GM12878 (cell line): Measurements from ENCODE around the gene CACNA1S. TPM values are rescaled to one million over a fixed set of nuclear protein-coding genes. Genes with fewer than 3 reads are reported as not detected.

Experiments used
- ATAC-seq: fragments of 200-7000 bp; cut with Tn5 transposase; 3 replicates; pipeline ENCODE4 v1.9.1; 2020; ENCODE audit warnings: mild to moderate bottlenecking, moderate library complexity
- BruUV-seq: library from RNA; stranded (reverse); fragments of 400-500 nt; replicated peaks from 2 replicates; lab custom pipeline; 2021; lab: Mats Ljungman, UMichigan
- CTCF ChIA-PET: fragments of 300-600 bp; sonication (Branson Sonifier 250); formaldehyde crosslinking; extraction: SDS; loops from one replicate; lab custom pipeline; 2021; ENCODE audit warnings: inconsistent platforms; lab: Yijun Ruan, JAX
- POLR2A ChIA-PET: fragments of 350-600 bp; formaldehyde crosslinking; extraction: SDS; loops from one replicate; lab custom pipeline; 2021; ENCODE audit warnings: inconsistent platforms; lab: Charles Lee
- RAD21 ChIA-PET: fragments of 300-600 bp; sonication (Branson Sonifier 250); formaldehyde crosslinking; loops from one replicate; lab custom pipeline; 2023; ENCODE audit warnings: antibody characterized with exemption; ENCODE audit not compliant: unreplicated experiment; lab: Charles Lee
- SMC1A ChIA-PET: fragments of 300-600 bp; sonication (Branson Sonifier 250); formaldehyde crosslinking; loops from one replicate; lab custom pipeline; 2023; ENCODE audit not compliant: unreplicated experiment, uncharacterized antibody; lab: Charles Lee
- DNase-seq: peaks from one replicate; pipeline ENCODE4 v3.0.0-alpha.2; 2011; ENCODE audit warnings: low read depth, low spot score
- FAIRE-seq: peaks from 3 replicates; lab custom pipeline; 2011; peaks lifted over from hg19 to GRCh38; lab: Jason Lieb, UNC
- H2AFZ ChIP-seq: 2 replicates; pipeline ENCODE4 v1.6.0; 2011; ENCODE audit warnings: low read depth, low read length, control low read depth; ENCODE audit not compliant: control insufficient read depth
- H3K27ac ChIP-seq: 2 replicates; pipeline ENCODE4 v1.5.1; 2011; ENCODE audit warnings: control low read depth; ENCODE audit not compliant: control insufficient read depth, insufficient read depth
- H3K27me3 ChIP-seq, 2 experiments: replicated peaks in 1 of 2; 2 replicates each; pipeline versions ENCODE4 v1.6.0 to v1.6.1; 2011; ENCODE audit warnings: low read length in 1 of 2; ENCODE audit not compliant: control insufficient read depth in 2 of 2, insufficient read depth in 2 of 2
- H3K36me3 ChIP-seq, 2 experiments: 2 replicates each; pipeline ENCODE4 v1.5.1; 2011; ENCODE audit warnings: low read length in 1 of 2; ENCODE audit not compliant: control insufficient read depth in 2 of 2, insufficient read depth in 2 of 2
- H3K4me1 ChIP-seq: 2 replicates; pipeline ENCODE4 v1.6.1; 2011; ENCODE audit warnings: mild to moderate bottlenecking, low read length, moderate library complexity, mixed read lengths; ENCODE audit not compliant: control insufficient read depth, insufficient read depth
- H3K4me2 ChIP-seq: 2 replicates; pipeline ENCODE4 v1.6.0; 2011; ENCODE audit warnings: control low read depth; ENCODE audit not compliant: control insufficient read depth, insufficient read depth
- H3K4me3 ChIP-seq: fragments of 200-600 bp; sonication (generic); 2 replicates; pipeline ENCODE4 v1.5.1; 2016
- H3K79me2 ChIP-seq: 2 replicates; pipeline ENCODE4 v1.6.0; 2011; ENCODE audit warnings: low read length; ENCODE audit not compliant: control insufficient read depth, insufficient read depth
- H3K9ac ChIP-seq: 2 replicates; pipeline ENCODE4 v1.8.0; 2011; ENCODE audit warnings: low read length, control low read depth, mixed read lengths; ENCODE audit not compliant: control insufficient read depth, insufficient read depth
- H3K9me3 ChIP-seq: replicated peaks from 3 replicates; pipeline ENCODE4 v1.5.1; 2011; ENCODE audit warnings: mild to moderate bottlenecking, low read length; ENCODE audit not compliant: control insufficient read depth, insufficient read depth
- H4K20me1 ChIP-seq: 2 replicates; pipeline ENCODE4 v1.6.0; 2011; ENCODE audit not compliant: control insufficient read depth, insufficient read depth
- CHD4 ChIP-seq: fragments of 200-600 bp; sonication (generic); IDR thresholded peaks from 2 replicates; pipeline ENCODE4 v1.6.1; 2016; ENCODE audit warnings: mild to moderate bottlenecking
- GATAD2B ChIP-seq: fragments of 450-650 bp; conservative IDR thresholded peaks from 2 replicates; pipeline ENCODE4 v1.6.1; 2017; ENCODE audit warnings: low read depth, mild to moderate bottlenecking, moderate library complexity
- HDAC6 ChIP-seq: fragments of 200-600 bp; sonication (generic); IDR thresholded peaks from one replicate; pipeline ENCODE4 v1.8.0; 2017; ENCODE audit warnings: antibody characterized with exemption; ENCODE audit not compliant: unreplicated experiment
- KDM1A ChIP-seq: fragments of 200-600 bp; sonication (generic); IDR thresholded peaks from 2 replicates; pipeline ENCODE4 v1.6.1; 2016; ENCODE audit warnings: borderline replicate concordance
- LARP7 ChIP-seq: fragments of 450-650 bp; IDR thresholded peaks from 2 replicates; pipeline ENCODE4 v1.6.1; 2017; ENCODE audit warnings: mild to moderate bottlenecking
- PAX5 ChIP-seq: IDR thresholded peaks from 2 replicates; pipeline ENCODE4 v1.6.1; 2011; ENCODE audit warnings: low read depth, low read length, borderline replicate concordance
- SKIL ChIP-seq: fragments of 450-650 bp; IDR thresholded peaks from 2 replicates; pipeline ENCODE4 v1.6.1; 2017; ENCODE audit warnings: mild to moderate bottlenecking, low read depth, inconsistent platforms; ENCODE audit not compliant: poor library complexity, severe bottlenecking
- SMAD5 ChIP-seq: IDR thresholded peaks from 2 replicates; pipeline ENCODE4 v1.6.1; 2016; ENCODE audit warnings: antibody characterized with exemption, low read depth
- SPI1 ChIP-seq: IDR thresholded peaks from 2 replicates; pipeline ENCODE4 v1.6.1; 2011; ENCODE audit warnings: low read depth, mild to moderate bottlenecking, low read length, moderate library complexity, borderline replicate concordance; ENCODE audit not compliant: insufficient read depth
- WGBS: methylation state at CpG from one replicate; pipeline ENCODE4 v1.1.6; 2016; ENCODE audit warnings: low lambda C conversion rate; ENCODE audit not compliant: insufficient replicate concordance, insufficient coverage; ENCODE audit errors: missing lambda C conversion rate; 5-methylcytosine and 5-hydroxymethylcytosine counted together
- in situ Hi-C: fragments of 300-500 bp; cut with MboI; formaldehyde crosslinking; loops from 9 replicates; pipeline ENCODE4 v1.14.3; 2018; ENCODE audit warnings: mixed read lengths
- intact Hi-C: fragments of 100-400 bp; cut with micrococcal nuclease; formaldehyde crosslinking; loops from one replicate; pipeline ENCODE4 v1.14.2; 2022; ENCODE audit not compliant: unreplicated experiment
- polyA plus RNA-seq, 11 experiments: library from polyadenylated mRNA; depleted of rRNA in 4 of 11; unstranded in 6 of 11; stranded (reverse) in 5 of 11; fragments of >200 nt; fragmentation: Nextera tagmentation in 4 of 11; fragmentation: Illumina TruSeq in 1 of 11; extraction: Ambion mirVana in 4 of 11; extraction: Trizol in 1 of 11; gene quantifications; 1 replicate in 1 of 11; 2 replicates in 10 of 11; pipeline versions ENCODE4 v1.2.1 to v1.2.3, GENCODE V29; 2011 to 2016; ENCODE audit warnings: inconsistent platforms in 2 of 11, missing spikeins in 2 of 11, low read depth in 1 of 11
- total RNA-seq, 4 experiments: library from RNA; depleted of rRNA in 3 of 4; stranded (reverse); fragments of >200 nt in 3 of 4; fragmentation: Illumina TruSeq in 1 of 4; extraction: Trizol in 1 of 4; gene quantifications; 2 replicates each; pipeline versions ENCODE4 v1.2.1 to v1.2.3, GENCODE V29; 2013 to 2021

CACNA1S gene
- total and polyA plus RNA-seq, 10 of the 15 experiments (the other 5 are each of a cell fraction or from before 2014, with no cell fraction given), result under 0.01 to 0.04 (median 0.02) TPM; not detected in 6

- TF ChIP-seq SKIL, result no peak
Measured at GRCh38 chr1:201091256-201091655, 21.0 kb downstream of the CACNA1S start (continued).

- CTCF ChIA-PET, result interaction anchor here (0.9 to 1.4 kb wide), 3 partner anchors 27 to 111 kb away, joined by 3 to 5 read pairs (median 3); no protein-coding TSS in a partner anchor
Measured at GRCh38 chr1:201090541-201090940, 21.7 kb downstream of the CACNA1S start.

More at GRCh38 chr1:201090541-201090940, 21.7 kb downstream of the CACNA1S start:
- intact Hi-C loops, result no loop called here
- Histone ChIP-seq H3K4me2 (no peak overlapping the region), H3K79me2 (no peaks in the 10 kb centered on the region), H3K4me3 (no peak overlapping the region), H4K20me1 (no peaks in the 10 kb centered on the region), H2AFZ (no peak overlapping the region), H3K27me3 (peaks cover 0 to 2% of the 10 kb centered on the region in 2 experiments; a peak in 3 of 4 replicates), H3K27ac (no peak overlapping the region), H3K36me3 (no peaks in the 10 kb centered on the region), H3K4me1 (no peaks in the 10 kb centered on the region; the same call in 1 of the 2 replicates), H3K9ac (no peak overlapping the region), H3K9me3 (no peaks in the 10 kb centered on the region)
- FAIRE-seq (no peak), ATAC-seq (no peak), DNase-seq (no peak)
- ChIA-PET SMC1A (no interaction called here), RAD21 (no interaction called here), POLR2A (interaction anchor here (0.8 kb wide), 1 partner anchor 39 kb away, joined by 3 read pairs; no protein-coding TSS in a partner anchor)
- 28% methylated on average over 4 of the region's 4 CpGs for WGBS
- BruUV-seq, result no TSS peak
- in situ Hi-C loops, result no loop called here
- no peak for TF ChIP-seq PAX5
- no peak for TF ChIP-seq HDAC6
- TF ChIP-seq SPI1, result no peak
- TF ChIP-seq GATAD2B, result no peak
- no peak for TF ChIP-seq LARP7
- no peak for TF ChIP-seq KDM1A
- TF ChIP-seq CHD4, result no peak
- TF ChIP-seq SMAD5, result no peak
